Measurements from ENCODE around the gene EXOSC10. TPM values are rescaled to one million over a fixed set of nuclear protein-coding genes. Genes with fewer than 3 reads are reported as not detected.
A peak's percentile ranks its signal among the peaks of the same experiment; 100 is the strongest.
"Not testable (repeated sequence)": the region's sequence is repeated elsewhere in the genome, so short reads cannot be mapped to it uniquely, and the experiment has no call there.

Gene EXOSC10
- total RNA-seq, 1 donor from 2014 or later, result 35.9 TPM

DNA sequence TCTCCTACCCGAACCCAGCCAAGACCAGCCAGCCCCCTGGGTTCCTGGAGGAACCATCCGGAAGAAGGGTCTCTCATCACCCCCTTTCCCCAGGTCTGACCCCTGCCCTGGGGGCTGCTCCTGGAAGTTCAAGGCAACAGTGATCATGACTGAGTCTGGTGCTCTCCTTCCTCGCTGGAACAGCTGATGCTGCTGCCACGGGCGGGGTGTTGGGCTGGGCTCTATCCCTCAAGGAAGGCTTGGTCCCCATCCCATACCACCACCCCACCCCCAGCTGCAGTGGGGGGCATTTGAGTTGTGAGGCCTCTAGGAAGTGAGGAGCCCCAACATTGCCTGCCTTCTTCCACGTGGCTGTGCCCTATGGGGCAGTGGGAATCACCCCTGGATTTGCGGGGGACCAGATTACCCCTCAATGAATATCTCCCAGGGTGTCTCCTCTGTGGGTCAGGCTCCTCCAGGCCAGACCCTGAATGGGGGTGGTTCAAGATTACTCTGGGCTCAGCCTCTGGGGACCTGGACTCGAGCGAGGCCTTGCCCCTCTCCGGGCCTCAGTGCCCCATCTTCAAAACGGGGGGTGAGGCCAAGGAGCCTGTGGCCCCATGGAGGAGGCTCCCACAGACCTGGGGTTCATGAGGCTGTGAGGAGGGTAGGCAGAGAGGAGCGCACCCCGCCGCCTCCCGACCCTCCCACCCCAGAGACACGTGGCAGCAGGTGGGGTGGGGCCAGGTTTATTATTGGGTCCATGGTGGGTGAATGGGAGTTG lies 55.4 kb downstream of the EXOSC10 start:
- no peak for DNase-seq (ENCODE audit: low read depth in 2 of 2)

DNA sequence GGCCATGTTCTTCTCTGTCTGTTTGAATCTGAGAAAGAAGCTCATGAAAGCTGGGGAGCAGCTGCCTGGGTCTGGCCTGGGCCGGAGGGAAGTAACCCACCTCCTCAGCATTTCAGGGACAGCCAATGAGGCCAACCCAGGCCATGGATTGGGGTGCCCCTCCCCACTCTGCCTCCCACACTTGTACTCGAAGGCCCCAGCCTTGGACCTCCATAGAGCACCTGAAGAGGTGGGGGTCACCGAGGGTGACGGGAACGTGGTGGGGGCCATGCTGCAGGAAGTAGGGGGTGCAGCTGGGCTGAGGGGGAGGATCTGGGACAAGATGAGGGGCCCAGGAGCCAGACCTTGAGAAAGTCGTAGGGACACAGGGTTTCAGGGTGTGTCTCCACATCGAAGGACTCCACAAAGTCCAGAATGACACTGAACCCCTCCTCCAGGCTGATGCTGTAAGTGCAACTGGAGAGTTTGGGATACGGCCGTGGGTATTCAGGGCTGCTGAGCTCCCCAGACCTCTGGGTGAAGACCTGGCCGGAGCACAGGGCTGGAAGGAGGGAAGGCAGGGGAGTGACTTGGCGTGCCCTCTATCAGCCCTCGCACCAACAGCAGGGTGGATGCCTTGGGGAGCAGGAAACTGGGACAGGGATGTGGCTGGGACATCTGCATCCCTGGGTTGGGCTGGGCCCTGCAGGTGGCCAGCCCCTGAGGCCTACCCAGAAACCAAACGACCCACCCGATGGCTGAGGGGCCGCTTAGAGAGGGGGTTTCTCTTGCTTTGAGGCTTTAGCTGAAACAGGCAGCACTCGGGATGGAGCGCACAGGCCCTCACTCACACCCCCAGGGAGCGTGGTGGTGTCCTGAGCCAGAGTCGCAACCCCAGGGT lies 56.4 kb downstream of the EXOSC10 start:
- DNase-seq (ENCODE audit: low read depth in 2 of 2), result no peak

DNA sequence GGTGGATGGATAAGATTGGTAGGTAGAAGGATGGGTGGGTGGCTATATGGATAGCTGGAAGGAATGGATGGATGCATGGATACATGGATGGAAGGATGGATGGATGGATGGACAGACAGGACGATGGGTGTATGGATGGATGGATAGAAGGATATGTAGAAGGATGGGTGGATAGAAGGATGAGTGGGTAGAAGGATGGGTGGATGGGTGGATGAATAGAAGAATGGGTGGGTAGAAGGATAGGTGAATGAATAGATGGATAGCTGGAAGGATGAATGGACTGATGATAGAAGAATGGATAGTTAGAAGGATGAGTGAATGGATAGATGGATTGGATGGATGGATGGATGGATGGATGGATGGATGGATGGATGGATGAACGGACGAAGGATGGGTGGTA lies 57.6 kb downstream of the EXOSC10 start:
- no peak for DNase-seq (ENCODE audit: low read depth in 2 of 2)

DNA sequence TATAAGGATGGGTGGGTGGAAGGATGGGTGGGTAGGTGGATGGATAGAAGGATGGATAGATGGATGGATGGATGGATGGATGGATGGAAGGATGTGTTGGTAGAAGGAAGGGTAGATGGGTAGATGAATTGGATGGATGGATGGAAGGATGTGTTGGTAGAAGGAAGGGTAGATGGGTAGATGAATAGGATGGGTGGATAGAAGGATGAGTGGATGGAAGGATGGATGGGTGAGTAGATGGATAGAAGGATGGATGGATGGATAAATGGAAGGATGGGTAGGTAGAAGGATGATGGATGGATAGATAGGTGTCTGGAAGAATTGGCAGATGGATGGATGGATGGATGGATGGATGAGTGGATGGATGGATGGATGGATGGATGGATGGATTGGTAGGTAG lies 58.6 kb downstream of the EXOSC10 start:
- no peak for DNase-seq (ENCODE audit: low read depth in 2 of 2)

DNA sequence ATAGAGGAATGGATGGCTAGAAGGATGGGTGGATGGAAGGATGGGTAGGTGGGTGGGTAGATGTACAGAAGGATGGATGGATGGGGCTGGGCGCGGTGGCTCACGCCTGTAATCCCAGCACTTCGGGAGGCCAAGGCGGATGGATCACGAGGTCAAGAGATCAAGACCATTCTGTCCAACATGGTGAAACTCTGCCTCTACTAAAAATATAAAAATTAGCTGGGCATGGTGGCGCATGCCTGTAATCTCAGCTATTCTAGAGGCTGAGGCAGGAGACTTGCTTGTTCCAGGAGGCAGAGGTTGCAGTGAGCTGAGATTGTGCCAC lies 59.6 kb downstream of the EXOSC10 start:
- not testable (repeated sequence) for DNase-seq (ENCODE audit: low read depth in 2 of 2)

DNA sequence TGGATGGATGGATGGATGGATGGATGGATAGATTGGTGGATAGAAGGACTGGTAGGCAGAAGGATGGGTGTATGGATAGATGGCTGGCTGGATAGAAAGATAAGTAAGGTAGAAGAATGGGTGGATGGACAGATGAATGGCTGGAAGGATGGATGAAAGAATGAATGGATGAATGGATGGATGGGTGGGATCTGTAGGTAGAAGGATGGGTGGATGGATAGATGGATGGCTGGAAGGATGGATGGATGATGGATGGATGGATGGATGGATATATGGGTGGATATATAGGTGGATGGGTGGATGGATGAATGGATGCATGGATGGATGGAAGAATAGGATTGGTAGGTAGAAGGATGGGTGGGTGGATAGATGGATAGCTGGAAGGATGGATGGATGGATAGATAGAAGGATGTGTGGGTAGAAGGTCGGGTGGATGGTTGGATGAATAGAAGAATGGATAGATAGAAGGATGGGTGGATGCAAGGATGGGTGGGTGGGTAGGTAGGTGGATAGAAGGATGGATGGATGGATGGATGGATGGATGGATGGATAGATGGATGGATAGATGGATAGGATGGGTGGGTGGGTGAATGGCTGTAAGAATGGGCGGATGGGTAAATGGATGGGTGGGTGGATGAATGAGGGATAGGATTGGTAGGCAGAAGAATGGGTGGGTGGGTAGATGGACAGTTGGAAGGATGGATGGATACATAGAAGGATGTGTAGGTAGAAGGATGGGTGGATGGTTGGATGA lies 60.1 kb downstream of the EXOSC10 start:
- DNase-seq (ENCODE audit: low read depth in 2 of 2), result no peak

DNA sequence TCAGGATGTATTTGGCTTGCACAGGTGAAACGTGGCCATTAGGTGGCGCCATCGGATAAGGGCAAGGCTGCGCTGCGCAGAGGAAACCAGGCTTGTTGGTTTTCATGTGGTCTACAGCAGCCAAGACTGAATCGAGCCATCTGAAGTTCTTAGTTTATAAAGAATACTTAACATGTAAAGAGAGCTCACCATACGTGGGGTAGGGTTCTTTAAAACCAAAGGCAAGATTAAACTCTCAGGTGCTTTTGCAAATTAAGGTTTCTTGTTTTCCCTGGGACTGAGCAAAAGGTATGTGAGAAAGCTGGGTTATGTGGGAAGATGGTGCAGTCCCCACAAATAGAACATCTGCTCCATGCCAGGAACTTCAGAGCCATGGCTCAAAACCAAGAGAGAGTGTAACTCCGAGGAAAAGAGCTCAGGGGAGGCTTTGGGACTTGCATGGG lies 61.9 kb downstream of the EXOSC10 start:
- peak; percentile 87 to 90 for DNase-seq (ENCODE audit: low read depth in 2 of 2)

DNA sequence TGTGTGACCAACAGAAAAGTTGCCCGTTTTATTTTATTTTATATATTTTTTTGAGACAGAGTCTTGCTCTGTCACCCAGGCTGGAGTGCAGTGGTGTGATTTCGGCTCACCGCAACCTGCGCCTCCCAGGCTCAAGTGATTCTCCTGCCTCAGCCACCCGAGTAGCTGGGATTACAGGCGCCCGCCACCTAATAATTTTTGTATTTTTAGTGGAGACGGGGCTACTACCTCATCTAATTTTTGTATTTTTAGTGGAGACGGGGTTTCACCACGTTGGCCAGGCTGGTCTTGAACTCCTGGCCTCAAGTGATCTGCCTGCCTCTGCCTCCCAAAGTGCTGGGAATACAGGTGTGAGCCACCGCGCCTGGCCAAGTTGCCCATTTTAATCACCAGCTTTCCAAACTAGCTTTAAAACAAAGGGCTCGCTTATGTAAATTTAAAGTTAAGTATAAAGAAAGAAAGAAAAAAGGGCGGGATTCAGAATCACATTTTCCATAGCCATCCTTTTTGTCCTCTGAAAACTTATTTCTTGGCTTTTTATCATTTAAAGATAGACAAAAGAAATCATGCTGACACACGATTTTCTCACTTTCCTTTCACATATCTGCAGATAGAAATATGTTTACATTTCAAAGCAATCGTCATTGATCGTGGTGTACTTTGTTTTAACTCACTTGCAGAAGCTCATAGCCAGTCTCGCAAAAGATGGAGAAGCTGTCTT lies 62.5 kb downstream of the EXOSC10 start:
- not testable (repeated sequence) for DNase-seq (ENCODE audit: low read depth in 2 of 2)

DNA sequence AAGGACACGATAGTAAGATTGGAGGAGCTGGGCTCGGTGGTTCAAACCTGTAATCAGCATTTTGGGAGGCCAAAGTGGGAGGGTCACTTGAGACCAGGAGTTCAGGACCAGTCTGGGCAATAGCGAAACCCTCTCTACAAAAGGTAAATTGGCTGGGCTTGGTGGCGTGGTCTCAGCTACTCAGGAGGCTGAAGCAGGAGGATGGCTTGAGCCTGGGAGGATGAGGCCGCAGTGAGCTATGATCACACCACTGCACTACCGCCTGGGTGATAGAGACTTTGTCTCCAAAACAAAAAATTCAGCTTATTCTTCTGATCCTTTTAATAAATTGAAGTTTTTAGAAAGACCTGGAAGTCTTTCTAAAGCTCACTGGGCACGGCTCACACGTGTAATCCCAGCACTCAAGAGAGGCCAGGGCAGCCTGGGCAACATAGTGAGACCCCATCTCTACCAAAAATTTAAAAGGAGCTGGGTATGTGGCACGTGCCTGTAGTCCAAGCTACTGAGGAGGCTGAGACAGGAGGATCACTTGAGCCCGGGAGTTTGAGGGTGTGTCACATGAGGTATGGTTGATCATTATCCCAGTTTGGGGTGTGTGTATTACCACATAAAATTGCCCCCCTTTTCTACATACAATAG lies 67.9 kb downstream of the EXOSC10 start:
- no peak for DNase-seq (ENCODE audit: low read depth in 2 of 2)

DNA sequence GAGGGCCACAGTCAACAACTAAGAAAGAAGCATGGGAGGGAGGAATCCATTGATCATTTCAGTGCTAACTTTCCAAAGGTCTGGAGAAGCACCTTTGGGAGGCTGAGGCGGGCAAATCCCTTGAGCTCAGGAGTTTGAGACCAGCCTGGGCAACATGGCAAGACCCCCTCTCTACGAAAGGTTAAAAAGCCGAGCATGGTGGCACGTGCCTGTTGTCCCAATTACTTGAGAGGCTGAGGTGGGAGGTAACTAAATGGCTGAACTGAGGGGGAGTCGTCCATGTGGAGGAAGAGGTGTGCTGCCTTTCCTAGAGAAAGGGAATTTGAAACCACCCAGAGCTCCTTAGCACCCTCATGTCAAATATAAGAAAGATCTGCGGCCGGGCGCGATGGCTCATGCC lies 68.8 kb downstream of the EXOSC10 start:
- no peak for DNase-seq (ENCODE audit: low read depth in 2 of 2)

DNA sequence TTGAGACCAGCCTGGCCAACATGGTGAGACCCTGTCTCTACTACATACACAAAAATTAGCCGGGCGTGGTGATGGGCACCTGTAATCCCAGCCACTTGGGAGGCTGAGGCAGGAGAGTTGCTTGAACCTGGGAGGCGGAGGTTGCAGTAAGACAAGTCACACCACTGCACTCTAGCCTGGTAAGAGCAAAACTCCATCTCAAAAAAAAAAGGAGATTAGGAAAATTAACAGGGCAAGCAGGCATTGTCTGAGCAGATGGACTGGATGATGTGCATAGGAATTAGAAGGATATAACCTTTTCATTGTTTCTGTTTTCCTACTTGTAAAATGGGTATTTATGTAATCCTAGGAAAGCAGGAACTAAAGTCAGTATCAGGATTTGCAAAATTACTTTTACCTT lies 71.7 kb downstream of the EXOSC10 start:
- DNase-seq (ENCODE audit: low read depth in 2 of 2), result no peak

DNA sequence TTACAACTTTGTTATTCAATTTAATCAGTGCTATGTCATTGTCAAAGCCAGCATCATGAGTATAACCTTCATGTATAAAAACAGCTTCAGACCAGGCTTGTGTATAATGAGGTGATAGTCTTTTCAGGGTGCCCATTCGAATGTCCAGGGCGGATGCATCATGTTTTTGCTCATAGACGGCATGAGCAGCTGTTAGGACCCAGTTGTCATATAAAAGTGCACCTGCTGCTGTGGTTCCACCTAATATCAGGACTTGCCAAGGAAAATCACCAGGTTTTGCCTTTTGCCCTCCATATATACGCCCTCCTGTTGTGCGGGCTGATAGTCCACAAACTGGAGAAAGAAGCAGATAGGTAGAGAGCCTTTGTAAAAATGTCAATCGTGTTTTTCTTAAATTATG lies 72.4 kb downstream of the EXOSC10 start:
- no peak for DNase-seq (ENCODE audit: low read depth in 2 of 2)

DNA sequence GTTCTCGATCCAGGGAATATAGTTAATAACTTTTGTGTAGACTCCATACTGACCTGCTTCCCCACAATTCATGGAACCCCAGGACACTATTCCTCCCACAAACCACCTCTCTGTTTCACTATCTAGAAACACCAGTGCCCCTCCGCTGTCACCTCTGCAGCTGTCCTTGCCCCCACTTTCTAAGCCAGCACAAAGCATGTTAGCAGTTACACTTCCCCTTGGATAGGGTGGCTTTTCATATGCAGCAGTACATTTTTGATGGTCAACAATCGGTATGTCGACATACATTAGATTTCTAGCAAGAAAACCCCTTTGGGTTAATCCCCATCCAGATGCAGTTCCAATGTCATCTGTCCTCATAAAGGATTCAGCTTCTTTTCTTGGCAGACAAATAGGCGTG lies 72.8 kb downstream of the EXOSC10 start:
- no peak for DNase-seq (ENCODE audit: low read depth in 2 of 2)

DNA sequence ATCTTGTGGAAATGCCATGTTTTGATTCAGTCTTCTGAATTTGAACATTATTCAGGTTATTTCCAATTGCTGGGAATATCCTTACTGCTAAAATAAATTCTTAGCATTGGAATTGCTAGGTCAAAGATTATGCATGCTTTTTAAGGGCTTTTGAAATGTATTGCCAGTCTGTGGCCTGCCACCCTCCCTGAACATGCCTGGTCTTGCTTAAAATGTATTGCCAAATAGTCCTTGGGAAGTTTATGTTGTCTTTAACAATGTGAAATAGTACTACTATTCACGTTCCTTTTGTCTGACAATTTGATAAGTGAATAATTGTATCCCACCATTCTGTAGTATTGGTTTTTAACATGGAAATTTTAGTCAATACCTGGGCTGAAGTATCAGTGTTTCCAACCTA lies 73.6 kb downstream of the EXOSC10 start:
- DNase-seq (ENCODE audit: low read depth in 2 of 2), result no peak

DNA sequence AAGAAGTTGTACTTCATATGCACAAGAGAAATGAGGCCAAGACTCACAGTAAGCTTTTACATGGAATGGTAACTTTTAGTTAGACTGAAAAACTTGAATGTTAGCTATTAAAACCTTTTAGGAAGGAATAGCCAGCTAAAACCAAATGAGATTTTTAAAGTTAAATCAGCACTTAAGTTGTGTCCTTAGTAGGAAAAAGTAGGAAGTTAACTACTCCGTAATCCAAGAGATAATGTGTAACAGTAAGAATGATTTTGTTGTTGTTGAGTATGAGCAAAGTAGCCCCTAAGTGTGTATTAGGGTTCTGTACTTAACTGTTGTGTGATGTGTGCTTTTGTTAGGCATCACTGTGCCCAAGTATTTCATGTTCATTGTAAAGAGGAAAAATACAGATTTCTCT lies 74.1 kb downstream of the EXOSC10 start:
- no peak for DNase-seq (ENCODE audit: low read depth in 2 of 2)

DNA sequence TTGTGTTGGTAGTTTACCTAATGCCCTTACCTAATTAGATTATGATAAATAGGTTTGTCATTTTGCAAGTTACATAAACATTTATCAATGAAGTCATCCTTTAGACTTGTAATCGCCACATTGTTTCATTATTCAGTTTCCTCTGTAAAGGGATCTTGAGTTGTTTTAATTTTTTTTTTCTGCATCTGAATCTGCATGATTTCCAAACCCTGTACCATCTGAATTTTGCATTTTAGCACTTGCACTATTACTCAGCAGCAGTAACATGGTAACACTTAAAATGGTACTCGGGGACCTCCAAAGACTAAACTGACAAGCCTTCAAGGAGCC lies 74.8 kb downstream of the EXOSC10 start:
- no peak for DNase-seq (ENCODE audit: low read depth in 2 of 2)

DNA sequence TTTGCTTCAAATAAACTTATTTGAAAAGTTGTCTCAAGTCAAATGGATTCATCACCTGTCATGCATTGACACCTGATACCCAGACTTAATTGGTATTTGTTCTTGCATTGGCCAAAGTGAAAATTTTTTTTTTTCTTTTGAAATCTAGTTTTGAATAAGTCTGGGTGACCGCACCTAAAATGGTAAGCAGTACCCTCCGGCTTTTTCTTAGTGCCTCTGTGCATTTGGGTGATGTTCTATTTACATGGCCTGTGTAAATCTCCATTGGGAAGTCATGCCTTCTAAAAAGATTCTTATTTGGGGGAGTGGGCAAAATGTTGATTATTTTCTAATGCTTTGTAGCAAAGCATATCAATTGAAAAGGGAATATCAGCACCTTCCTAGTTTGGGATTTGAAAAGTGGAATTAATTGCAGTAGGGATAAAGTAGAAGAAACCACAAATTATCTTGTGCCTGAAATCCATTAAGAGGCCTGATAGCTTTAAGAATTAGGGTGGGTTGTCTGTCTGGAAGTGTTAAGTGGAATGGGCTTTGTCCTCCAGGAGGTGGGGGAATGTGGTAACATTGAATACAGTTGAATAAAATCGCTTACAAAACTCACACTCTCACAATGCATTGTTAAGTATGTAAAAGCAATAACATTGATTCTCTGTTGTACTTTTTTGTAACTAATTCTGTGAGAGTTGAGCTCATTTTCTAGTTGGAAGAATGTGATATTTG lies 75.4 kb downstream of the EXOSC10 start:
- DNase-seq (ENCODE audit: low read depth in 2 of 2), result no peak

DNA sequence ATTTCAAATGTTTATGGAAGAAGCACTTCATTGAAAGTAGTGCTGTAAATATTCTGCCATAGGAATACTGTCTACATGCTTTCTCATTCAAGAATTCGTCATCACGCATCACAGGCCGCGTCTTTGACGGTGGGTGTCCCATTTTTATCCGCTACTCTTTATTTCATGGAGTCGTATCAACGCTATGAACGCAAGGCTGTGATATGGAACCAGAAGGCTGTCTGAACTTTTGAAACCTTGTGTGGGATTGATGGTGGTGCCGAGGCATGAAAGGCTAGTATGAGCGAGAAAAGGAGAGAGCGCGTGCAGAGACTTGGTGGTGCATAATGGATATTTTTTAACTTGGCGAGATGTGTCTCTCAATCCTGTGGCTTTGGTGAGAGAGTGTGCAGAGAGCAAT lies 76.5 kb downstream of the EXOSC10 start:
- no peak for DNase-seq (ENCODE audit: low read depth in 2 of 2)

DNA sequence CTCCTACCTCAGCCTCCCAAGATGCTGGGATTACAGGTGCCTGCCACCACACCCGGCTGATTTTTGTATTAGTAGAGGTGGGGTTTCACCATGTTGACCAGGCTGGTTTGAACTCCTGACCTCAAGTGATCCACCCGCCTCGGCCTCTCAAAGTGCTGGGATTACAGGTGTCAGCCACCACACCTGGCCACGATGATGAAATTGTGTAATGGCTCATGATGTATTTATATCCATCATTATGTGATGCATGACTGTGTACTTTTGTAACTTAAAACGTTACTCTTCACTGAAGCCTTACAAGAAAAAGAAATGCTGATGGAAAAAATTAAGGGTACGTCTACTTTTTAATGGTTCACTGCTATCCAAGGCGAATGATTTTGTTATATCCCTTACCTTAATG lies 79.7 kb downstream of the EXOSC10 start:
- DNase-seq (ENCODE audit: low read depth in 2 of 2), result no peak

DNA sequence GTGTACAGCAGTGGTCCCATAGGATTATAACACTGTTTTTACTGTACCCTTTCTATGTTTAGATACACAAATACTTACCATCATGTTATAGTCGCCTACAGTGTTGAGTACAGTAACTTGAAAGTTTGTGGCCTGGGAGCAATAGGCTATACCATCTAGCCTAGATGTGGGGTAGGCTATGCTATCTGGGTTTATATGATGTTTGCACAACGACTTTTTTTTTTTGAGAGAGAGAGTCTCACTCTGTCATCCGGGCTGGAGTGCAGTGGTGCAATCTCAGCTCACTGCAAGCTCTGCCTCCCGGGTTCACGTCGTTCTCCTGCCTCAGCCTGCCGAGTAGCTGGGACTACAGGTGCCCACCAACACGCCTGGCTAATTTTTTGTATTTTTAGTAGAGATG lies 80.3 kb downstream of the EXOSC10 start:
- DNase-seq (ENCODE audit: low read depth in 2 of 2), result not testable (repeated sequence)
